Bronchial epithelial cell (primary cell): Measurements from ENCODE around the gene VSX1. TPM values are rescaled to one million over a fixed set of nuclear protein-coding genes. Genes with fewer than 3 reads are reported as not detected.

Source experiments
- DNase-seq: peaks from one replicate; pipeline ENCODE4 v3.0.0-alpha.2; 2010; ENCODE audit warnings: low read depth
- FAIRE-seq: peaks from 2 replicates; lab custom pipeline; 2011; peaks lifted over from hg19 to GRCh38; lab: Jason Lieb, UNC
- H3K27me3 ChIP-seq: 2 replicates; pipeline ENCODE4 v1.5.1; 2011; ENCODE audit warnings: low read length; ENCODE audit not compliant: control insufficient read depth, insufficient read depth
- H3K36me3 ChIP-seq: 2 replicates; pipeline ENCODE4 v1.5.1; 2011; ENCODE audit warnings: low read length; ENCODE audit not compliant: control insufficient read depth, insufficient read depth
- H3K4me3 ChIP-seq: 2 replicates; pipeline ENCODE4 v1.5.1; 2011; ENCODE audit warnings: mild to moderate bottlenecking, low read depth, low read length, control low read depth
- CTCF ChIP-seq: IDR thresholded peaks from 2 replicates; pipeline ENCODE4 v1.5.1; 2011; ENCODE audit warnings: mild to moderate bottlenecking, moderate library complexity, low read length, control low read depth, inconsistent platforms; ENCODE audit not compliant: insufficient read depth, severe bottlenecking
- total RNA-seq: library from RNA; depleted of rRNA; stranded (reverse); fragments of >200 nt; gene quantifications from 2 replicates; pipeline ENCODE4 v1.2.1, GENCODE V29; 2014

Gene VSX1
- not detected in 2 replicates for total RNA-seq

- Histone ChIP-seq H3K36me3 (no peaks in the 10 kb centered on the region), H3K27me3 (peaks cover 56% of the 10 kb centered on the region), H3K4me3 (no peak within 1 kb of the TSS)
- FAIRE-seq (no peak), DNase-seq (no peak)
- no peak for TF ChIP-seq CTCF
These were observed at the start of gene VSX1 for GRCh38 chr20:25081730-25082497. TSS of gene VSX1 (minus strand) at chr20:25082141. CDS start at chr20:25082096, 45 bp downstream.

GRCh38 chr20:25129908-25130307 lies 48.0 kb upstream of the VSX1 start:
- no peak for TF ChIP-seq CTCF
- FAIRE-seq (no peak), DNase-seq (no peak)
- no peak overlapping the region for H3K4me3 ChIP-seq
- H3K36me3 ChIP-seq: no peaks in the 10 kb centered on the region
- no peaks in the 10 kb centered on the region for H3K27me3 ChIP-seq

GRCh38 chr20:25129428-25129827 lies 47.5 kb upstream of the VSX1 start:
- Histone ChIP-seq H3K36me3 (no peaks in the 10 kb centered on the region), H3K4me3 (no peak overlapping the region), H3K27me3 (no peaks in the 10 kb centered on the region)
- FAIRE-seq (no peak), DNase-seq (no peak)
- no peak for TF ChIP-seq CTCF

- DNase-seq (no peak), FAIRE-seq (no peak)
- no peaks in the 10 kb centered on the region for H3K27me3 ChIP-seq
- no peaks in the 10 kb centered on the region for H3K36me3 ChIP-seq
- H3K4me3 ChIP-seq: no peak overlapping the region
- TF ChIP-seq CTCF: no peak
These were observed 46.7 kb upstream of the VSX1 start for GRCh38 chr20:25128649-25129048.

- DNase-seq (no peak), FAIRE-seq (no peak)
- TF ChIP-seq CTCF: no peak
These were observed 46.0 kb upstream of the VSX1 start for GRCh38 chr20:25127761-25128537.

More at GRCh38 chr20:25127761-25128537, 46.0 kb upstream of the VSX1 start:
- Histone ChIP-seq H3K4me3 (no peak overlapping the region), H3K36me3 (no peaks in the 10 kb centered on the region), H3K27me3 (no peaks in the 10 kb centered on the region)
